HL-60 (cell line): ENCODE measurements around the gene ACP3.

Experiments used
- DNase-seq, 2 experiments: peaks; one replicate each; pipeline ENCODE4 v3.0.0-alpha.2; 2010 to 2020; ENCODE audit warnings: low read depth in 1 of 2, low spot score in 1 of 2
- H3K27ac ChIP-seq: fragments of 250-450 bp; sonication (Bioruptor Pico); replicated peaks from 2 replicates; pipeline ENCODE4 v1.5.1; 2020; ENCODE audit warnings: mild to moderate bottlenecking, moderate library complexity
- H3K27me3 ChIP-seq: fragments of 250-450 bp; sonication (Bioruptor Pico); 2 replicates; pipeline ENCODE4 v1.5.1; 2021; ENCODE audit warnings: mild to moderate bottlenecking, moderate library complexity; ENCODE audit not compliant: insufficient read depth, poor library complexity, severe bottlenecking
- H3K4me3 ChIP-seq: replicated peaks from 2 replicates; pipeline ENCODE4 v1.5.1; 2011; ENCODE audit warnings: mild to moderate bottlenecking, control low read depth, low read length; ENCODE audit not compliant: insufficient read depth
- CTCF ChIP-seq: IDR thresholded peaks from one replicate; pipeline ENCODE4 v1.5.1; 2011; ENCODE audit warnings: low read length, control low read depth, inconsistent platforms; ENCODE audit not compliant: insufficient read depth
- GABPA ChIP-seq: IDR thresholded peaks from 2 replicates; pipeline ENCODE4 v1.6.1; 2012; ENCODE audit warnings: low read depth
- POLR2AphosphoS5 ChIP-seq: IDR thresholded peaks from 2 replicates; pipeline ENCODE4 v1.6.1; 2012; ENCODE audit warnings: low read depth
- REST ChIP-seq: IDR thresholded peaks from 2 replicates; pipeline ENCODE4 v1.6.1; 2012; ENCODE audit warnings: low read depth; ENCODE audit not compliant: insufficient replicate concordance
- SPI1 ChIP-seq: IDR thresholded peaks from 2 replicates; pipeline ENCODE4 v1.6.1; 2012; ENCODE audit warnings: low read depth, mild to moderate bottlenecking, borderline replicate concordance

ACP3 gene

GRCh38 chr3:132401255-132401654, 84.0 kb downstream of the ACP3 start:
- no peak for DNase-seq
- no peak overlapping the region for H3K4me3 ChIP-seq
- TF ChIP-seq CTCF = no peak
- TF ChIP-seq GABPA = no peak
- TF ChIP-seq POLR2AphosphoS5 = no peak
- TF ChIP-seq SPI1 = no peak
- TF ChIP-seq REST = no peak
- H3K27me3 ChIP-seq = no peaks in the 10 kb centered on the region
- H3K27ac ChIP-seq = no peak overlapping the region

DNA sequence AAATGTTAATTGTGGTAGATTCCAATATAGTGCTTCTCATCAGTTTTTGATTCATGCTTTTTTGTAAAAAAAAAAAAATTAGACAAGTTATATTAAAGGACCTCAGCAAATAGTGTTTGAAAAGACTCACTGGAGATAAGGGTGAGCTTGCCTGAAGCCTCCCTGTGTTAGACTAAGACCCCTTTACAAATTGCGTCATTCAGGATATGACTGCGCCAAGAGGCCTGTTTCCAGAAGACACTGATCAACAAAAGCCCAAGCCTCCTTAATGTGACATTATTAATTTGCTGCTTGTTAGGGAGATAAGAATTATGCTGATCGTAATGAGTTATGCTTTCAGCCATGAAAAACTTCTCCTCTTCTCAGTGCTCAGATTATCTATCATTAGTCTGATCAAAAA, 87.1 kb downstream of the ACP3 start:
- no peaks in the 10 kb centered on the region for H3K27me3 ChIP-seq
- no peak overlapping the region for H3K4me3 ChIP-seq
- H3K27ac ChIP-seq = no peak overlapping the region
- TF ChIP-seq REST (no peak), SPI1 (no peak), GABPA (no peak), POLR2AphosphoS5 (no peak), CTCF (no peak)
- DNase-seq = no peak

- no peak overlapping the region for H3K4me3 ChIP-seq
- TF ChIP-seq SPI1 (no peak), POLR2AphosphoS5 (no peak), CTCF (no peak), REST (no peak), GABPA (no peak)
- no peak for DNase-seq
- H3K27me3 ChIP-seq = no peaks in the 10 kb centered on the region
- no peak overlapping the region for H3K27ac ChIP-seq
Measured at GRCh38 chr3:132405188-132405587, 88.0 kb downstream of the ACP3 start.
